ENCODE data around the gene BCDIN3D. TPM values are rescaled to one million over a fixed set of nuclear protein-coding genes. Genes with fewer than 3 reads are reported as not detected.

BCDIN3D gene
- total and polyA plus RNA-seq, 2 donors (not counting 3 experiments of a cell fraction or from before 2014, with no cell fraction given), result 1.8 to 3.1 TPM

DNA sequence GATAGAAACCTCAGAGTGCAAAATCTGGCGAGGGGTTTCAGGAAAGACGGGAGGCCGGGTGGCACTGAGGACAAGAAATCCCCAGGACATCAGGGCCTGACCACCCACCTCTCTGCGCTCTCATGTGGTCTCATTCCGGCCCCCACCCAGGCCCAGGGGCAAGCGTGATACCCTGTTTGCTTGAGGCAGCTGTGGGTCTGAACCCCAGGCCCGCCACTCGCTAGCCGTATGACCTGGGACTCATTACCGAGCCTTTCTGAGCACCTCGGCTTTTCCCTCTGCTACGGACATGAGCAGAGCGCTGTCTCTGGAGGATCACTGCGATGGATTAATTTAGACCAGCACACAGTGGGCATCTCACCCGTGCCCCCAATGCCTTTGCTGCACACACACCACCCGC, 25.5 kb upstream of the BCDIN3D start:
- H3K27ac ChIP-seq (ENCODE audit: insufficient read depth, low read depth, low read length), result no peak overlapping the region
- BruUV-seq (replicated peaks), result no TSS peak
- no peaks in the 10 kb centered on the region for H3K9me3 ChIP-seq (replicated peaks; ENCODE audit: control insufficient read depth, insufficient read depth, low read length)
- no peak for FAIRE-seq
- POLR2A ChIA-PET, result interaction anchor here (0.8 to 1.4 kb wide), 4 partner anchors 97 to 127 kb away, joined by 3 to 5 read pairs (median 3); no protein-coding TSS in a partner anchor
- H3K4me3 ChIP-seq (replicated peaks in 1 of 3; ENCODE audit: insufficient read depth in 1 of 3, low read depth in 1 of 3, low read length in 3 of 3), result no peak overlapping the region
- H3K9ac ChIP-seq (replicated peaks; ENCODE audit: extremely low read depth, insufficient read depth, low read length), result no peak overlapping the region
- DNase-seq (ENCODE audit: low read depth, low spot score), result no peak
- intact Hi-C loops (cut with micrococcal nuclease), result loop anchor here (1.0 to 5.0 kb wide), 2 partner anchors 52 to 169 kb away; no protein-coding TSS in a partner anchor
- no peaks in the 10 kb centered on the region for H3K36me3 ChIP-seq (ENCODE audit: control insufficient read depth in 2 of 2, extremely low read depth in 1 of 2, insufficient read depth in 2 of 2, low read length in 2 of 2)
- H4K20me1 ChIP-seq (replicated peaks; ENCODE audit: control insufficient read depth, extremely low read depth, insufficient read depth, low read length), result no peaks in the 10 kb centered on the region
- H3K9me1 ChIP-seq (replicated peaks; ENCODE audit: control insufficient read depth, extremely low read depth, insufficient read depth, low read length), result no peaks in the 10 kb centered on the region
- no peak overlapping the region for H3K4me2 ChIP-seq (ENCODE audit: insufficient read depth, low read length)
- no peak for TF ChIP-seq FOS (IDR thresholded peaks at IDR 0.05; ENCODE audit: borderline replicate concordance, insufficient read depth, low read length)
- TF ChIP-seq, protein P1, sequence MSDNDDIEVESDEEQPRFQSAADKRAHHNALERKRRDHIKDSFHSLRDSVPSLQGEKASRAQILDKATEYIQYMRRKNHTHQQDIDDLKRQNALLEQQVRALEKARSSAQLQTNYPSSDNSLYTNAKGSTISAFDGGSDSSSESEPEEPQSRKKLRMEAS (IDR thresholded peaks at IDR 0.05; ENCODE audit: insufficient read depth, insufficient read length), result no peak
- TF ChIP-seq, protein P2, sequence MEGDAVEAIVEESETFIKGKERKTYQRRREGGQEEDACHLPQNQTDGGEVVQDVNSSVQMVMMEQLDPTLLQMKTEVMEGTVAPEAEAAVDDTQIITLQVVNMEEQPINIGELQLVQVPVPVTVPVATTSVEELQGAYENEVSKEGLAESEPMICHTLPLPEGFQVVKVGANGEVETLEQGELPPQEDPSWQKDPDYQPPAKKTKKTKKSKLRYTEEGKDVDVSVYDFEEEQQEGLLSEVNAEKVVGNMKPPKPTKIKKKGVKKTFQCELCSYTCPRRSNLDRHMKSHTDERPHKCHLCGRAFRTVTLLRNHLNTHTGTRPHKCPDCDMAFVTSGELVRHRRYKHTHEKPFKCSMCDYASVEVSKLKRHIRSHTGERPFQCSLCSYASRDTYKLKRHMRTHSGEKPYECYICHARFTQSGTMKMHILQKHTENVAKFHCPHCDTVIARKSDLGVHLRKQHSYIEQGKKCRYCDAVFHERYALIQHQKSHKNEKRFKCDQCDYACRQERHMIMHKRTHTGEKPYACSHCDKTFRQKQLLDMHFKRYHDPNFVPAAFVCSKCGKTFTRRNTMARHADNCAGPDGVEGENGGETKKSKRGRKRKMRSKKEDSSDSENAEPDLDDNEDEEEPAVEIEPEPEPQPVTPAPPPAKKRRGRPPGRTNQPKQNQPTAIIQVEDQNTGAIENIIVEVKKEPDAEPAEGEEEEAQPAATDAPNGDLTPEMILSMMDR (IDR thresholded peaks at IDR 0.05; ENCODE audit: extremely low read depth in 1 of 2, insufficient read depth in 1 of 2, low read depth in 1 of 2, low read length in 2 of 2), result no peak
- TF ChIP-seq EZH2 (IDR thresholded peaks at IDR 0.05; ENCODE audit: borderline replicate concordance, low read depth, low read length, severe bottlenecking), result no peak
- no peak for TF ChIP-seq JUN (IDR thresholded peaks at IDR 0.05; ENCODE audit: borderline replicate concordance, insufficient read depth, insufficient read length, low read depth)
- TF ChIP-seq GATA2 (IDR thresholded peaks at IDR 0.05; ENCODE audit: insufficient read depth, insufficient read length, low read depth, low read length), result no peak
- TF ChIP-seq MYC (IDR thresholded peaks at IDR 0.05; ENCODE audit: low read depth, low read length), result no peak
- no peak for TF ChIP-seq POLR2A (IDR thresholded peaks at IDR 0.05; ENCODE audit: low read depth, low read length)
- no peak for TF ChIP-seq POLR2AphosphoS5 (IDR thresholded peaks at IDR 0.05; ENCODE audit: insufficient read depth, low read depth, low read length)
- H3K27me3 ChIP-seq (ENCODE audit: control insufficient read depth in 2 of 2, insufficient read depth in 2 of 2, low read length in 2 of 2), result peaks cover 2 to 7% of the 10 kb centered on the region in 2 experiments
- H3K4me1 ChIP-seq (ENCODE audit: control insufficient read depth, extremely low read depth, insufficient read depth, low read length), result peaks cover 20% of the 10 kb centered on the region
- no peak overlapping the region for H2AFZ ChIP-seq (ENCODE audit: low read depth, low read length)
- no peaks in the 10 kb centered on the region for H3K79me2 ChIP-seq (ENCODE audit: control insufficient read depth, insufficient read depth, low read length)
- CTCF ChIA-PET, result interaction anchor here (0.6 to 7.9 kb wide), 24 partner anchors 29 to 202 kb away, joined by 3 to 183 read pairs (median 6); partner anchors contain the start of genes AQP5, AQP6, RACGAP1 and TMBIM6
- dilution Hi-C loops (cut with MboI; ENCODE audit: extremely low pct_ligation_motif_present, low sequenced_read_pairs), result no loop called here
